ENCODE data around the gene RERG. TPM values are rescaled to one million over a fixed set of nuclear protein-coding genes. Genes with fewer than 3 reads are reported as not detected.

The RERG gene
- total RNA-seq, 1 experiment from 2014 or later = not detected

DNA sequence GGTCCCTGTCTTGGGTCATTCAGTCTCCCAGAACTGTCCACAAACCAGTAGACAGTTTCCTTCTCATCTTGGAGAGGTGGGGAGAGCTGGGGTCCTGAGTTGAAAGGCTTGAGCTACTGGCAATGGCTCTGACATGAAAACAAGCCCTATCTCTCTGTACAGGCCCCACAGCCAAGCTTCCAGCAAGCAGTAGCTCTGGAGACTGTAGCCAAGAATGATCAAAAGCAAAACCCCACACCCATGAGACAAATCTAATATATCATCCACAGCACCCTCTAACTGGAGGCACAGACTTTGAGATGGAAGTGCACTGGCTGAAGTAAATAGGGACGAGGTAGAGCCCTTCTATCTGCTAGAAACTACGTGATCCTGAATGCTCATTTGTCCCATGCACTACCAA lies 40.9 kb downstream of the RERG start:
- BruUV-seq (replicated peaks) = no TSS peak
- H3K27me3 ChIP-seq (ENCODE audit: control insufficient read depth, insufficient read depth, low read length) = no peaks in the 10 kb centered on the region
- ATAC-seq (no peak), DNase-seq (ENCODE audit: low read depth, low spot score) (no peak)
- POLR2A ChIA-PET = no interaction called here
- H3K4me1 ChIP-seq (ENCODE audit: control insufficient read depth, insufficient read depth, low read length) = no peaks in the 10 kb centered on the region
- intact Hi-C loops (cut with micrococcal nuclease; ENCODE audit: unreplicated experiment) = no loop called here
- TF ChIP-seq CTCF (IDR thresholded peaks at IDR 0.05) (no peak), POLR2AphosphoS5 (IDR thresholded peaks at IDR 0.05; ENCODE audit: low read depth, low read length) (no peak)
- TF ChIP-seq, protein P1, sequence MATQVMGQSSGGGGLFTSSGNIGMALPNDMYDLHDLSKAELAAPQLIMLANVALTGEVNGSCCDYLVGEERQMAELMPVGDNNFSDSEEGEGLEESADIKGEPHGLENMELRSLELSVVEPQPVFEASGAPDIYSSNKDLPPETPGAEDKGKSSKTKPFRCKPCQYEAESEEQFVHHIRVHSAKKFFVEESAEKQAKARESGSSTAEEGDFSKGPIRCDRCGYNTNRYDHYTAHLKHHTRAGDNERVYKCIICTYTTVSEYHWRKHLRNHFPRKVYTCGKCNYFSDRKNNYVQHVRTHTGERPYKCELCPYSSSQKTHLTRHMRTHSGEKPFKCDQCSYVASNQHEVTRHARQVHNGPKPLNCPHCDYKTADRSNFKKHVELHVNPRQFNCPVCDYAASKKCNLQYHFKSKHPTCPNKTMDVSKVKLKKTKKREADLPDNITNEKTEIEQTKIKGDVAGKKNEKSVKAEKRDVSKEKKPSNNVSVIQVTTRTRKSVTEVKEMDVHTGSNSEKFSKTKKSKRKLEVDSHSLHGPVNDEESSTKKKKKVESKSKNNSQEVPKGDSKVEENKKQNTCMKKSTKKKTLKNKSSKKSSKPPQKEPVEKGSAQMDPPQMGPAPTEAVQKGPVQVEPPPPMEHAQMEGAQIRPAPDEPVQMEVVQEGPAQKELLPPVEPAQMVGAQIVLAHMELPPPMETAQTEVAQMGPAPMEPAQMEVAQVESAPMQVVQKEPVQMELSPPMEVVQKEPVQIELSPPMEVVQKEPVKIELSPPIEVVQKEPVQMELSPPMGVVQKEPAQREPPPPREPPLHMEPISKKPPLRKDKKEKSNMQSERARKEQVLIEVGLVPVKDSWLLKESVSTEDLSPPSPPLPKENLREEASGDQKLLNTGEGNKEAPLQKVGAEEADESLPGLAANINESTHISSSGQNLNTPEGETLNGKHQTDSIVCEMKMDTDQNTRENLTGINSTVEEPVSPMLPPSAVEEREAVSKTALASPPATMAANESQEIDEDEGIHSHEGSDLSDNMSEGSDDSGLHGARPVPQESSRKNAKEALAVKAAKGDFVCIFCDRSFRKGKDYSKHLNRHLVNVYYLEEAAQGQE (IDR thresholded peaks at IDR 0.05; ENCODE audit: insufficient read depth in 1 of 2, low read depth in 2 of 2, low read length in 1 of 2) = no peak
- in situ Hi-C loops (cut with HindIII; ENCODE audit: low pct_unique_long_range_greater_than_20kb, low sequenced_read_pairs) = no loop called here
- no peak overlapping the region for H3K27ac ChIP-seq (ENCODE audit: low read length)
- CTCF ChIA-PET = no interaction called here
- H3K9me3 ChIP-seq (ENCODE audit: control insufficient read depth, insufficient read depth, low read depth, low read length) = no peaks in the 10 kb centered on the region
- H3K36me3 ChIP-seq (ENCODE audit: control insufficient read depth, insufficient read depth, low read length) = no peaks in the 10 kb centered on the region; the same call in 1 of the 2 replicates
- no peak overlapping the region for H3K4me3 ChIP-seq (ENCODE audit: low read depth in 2 of 2, low read length in 2 of 2)

- TF ChIP-seq POLR2AphosphoS5 (IDR thresholded peaks at IDR 0.05; ENCODE audit: low read depth, low read length) (no peak), TCF7L2 (IDR thresholded peaks at IDR 0.05; ENCODE audit: low read depth, low read length) (no peak), CTCF (IDR thresholded peaks at IDR 0.05) (no peak), SIN3A (IDR thresholded peaks at IDR 0.05; ENCODE audit: borderline replicate concordance, insufficient read depth, low read depth, low read length) (no peak)
- TF ChIP-seq, protein P1 (IDR thresholded peaks at IDR 0.05; ENCODE audit: insufficient read depth in 1 of 2, low read depth in 2 of 2, low read length in 1 of 2) = no peak
- DNase-seq (ENCODE audit: low read depth, low spot score) (no peak), ATAC-seq (no peak)
- H3K9me3 ChIP-seq (ENCODE audit: control insufficient read depth, insufficient read depth, low read depth, low read length) = no peaks in the 10 kb centered on the region
- H3K27me3 ChIP-seq (ENCODE audit: control insufficient read depth, insufficient read depth, low read length) = no peaks in the 10 kb centered on the region
- in situ Hi-C loops (cut with HindIII; ENCODE audit: low pct_unique_long_range_greater_than_20kb, low sequenced_read_pairs) (no loop called here), intact Hi-C loops (cut with micrococcal nuclease; ENCODE audit: unreplicated experiment) (no loop called here)
- CTCF ChIA-PET = interaction anchor here (0.7 kb wide), 1 partner anchor 48 kb away, joined by 3 read pairs; no protein-coding TSS in a partner anchor
- BruUV-seq (replicated peaks) = no TSS peak
- no peaks in the 10 kb centered on the region; the same call in 1 of the 2 replicates for H3K36me3 ChIP-seq (ENCODE audit: control insufficient read depth, insufficient read depth, low read length)
- no peak overlapping the region for H3K27ac ChIP-seq (ENCODE audit: low read length)
- POLR2A ChIA-PET = no interaction called here
- no peak overlapping the region for H3K4me3 ChIP-seq (ENCODE audit: low read depth in 2 of 2, low read length in 2 of 2)
- no peaks in the 10 kb centered on the region for H3K4me1 ChIP-seq (ENCODE audit: control insufficient read depth, insufficient read depth, low read length)
Measured at GRCh38 chr12:15179672-15180071, 41.5 kb downstream of the RERG start.

Data from Panc1 (cell line).